ENCODE measurements around the gene SYNJ2.
"Not testable (repeated sequence)": the region's sequence is repeated elsewhere in the genome, so short reads cannot be mapped to it uniquely, and the experiment has no call there.

Gene SYNJ2

DNA sequence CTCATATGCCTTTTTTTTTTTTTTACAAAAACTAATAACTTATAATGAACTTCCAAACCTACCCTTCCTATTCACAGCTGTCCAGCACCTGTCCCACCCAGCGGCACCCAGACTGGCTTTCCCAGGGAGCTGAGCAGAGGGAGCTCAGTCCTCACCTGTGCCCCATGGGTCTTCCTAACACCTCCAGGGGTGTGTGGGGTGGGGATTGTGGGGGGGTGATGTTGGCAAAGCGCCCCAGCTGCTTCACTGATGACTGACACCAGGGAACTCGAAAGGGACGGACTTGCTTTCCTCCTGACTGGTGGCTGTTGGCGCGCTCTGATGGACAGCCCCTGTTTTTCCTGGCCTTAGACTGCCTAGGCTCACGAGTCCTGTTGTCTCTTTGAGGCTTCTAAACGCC is 14.2 kb upstream of the SYNJ2 start:
- Histone ChIP-seq H3K4me3 (ENCODE audit: low read length) (no peak overlapping the region), H2AFZ (ENCODE audit: low read length) (no peak overlapping the region), H3K27me3 (replicated peaks; ENCODE audit: insufficient read depth, low read length) (no peaks in the 10 kb centered on the region), H3F3A (ENCODE audit: insufficient read depth, low read length) (no peaks in the 10 kb centered on the region), H3K36me3 (replicated peaks; ENCODE audit: insufficient read depth, low read length) (no peaks in the 10 kb centered on the region), H3K4me1 (ENCODE audit: low read length) (no peaks in the 10 kb centered on the region), H3K4me2 (ENCODE audit: low read depth, low read length) (no peak overlapping the region), H3K9me2 (replicated peaks; ENCODE audit: insufficient read depth, low read length) (no peaks in the 10 kb centered on the region), H3K9me3 (replicated peaks; ENCODE audit: insufficient read depth, low read length) (no peaks in the 10 kb centered on the region), H4K20me1 (ENCODE audit: insufficient read depth, low read length) (no peaks in the 10 kb centered on the region), H3K79me2 (ENCODE audit: low read length) (no peaks in the 10 kb centered on the region), H3K27ac (ENCODE audit: low read length) (no peak overlapping the region), H3K9ac (ENCODE audit: low read length) (no peak overlapping the region)
- no peak for DNase-seq
- no peak for TF ChIP-seq EZH2 (optimal IDR thresholded peaks at IDR 0.05; ENCODE audit: low read depth, low read length)
- TF ChIP-seq, protein P1, sequence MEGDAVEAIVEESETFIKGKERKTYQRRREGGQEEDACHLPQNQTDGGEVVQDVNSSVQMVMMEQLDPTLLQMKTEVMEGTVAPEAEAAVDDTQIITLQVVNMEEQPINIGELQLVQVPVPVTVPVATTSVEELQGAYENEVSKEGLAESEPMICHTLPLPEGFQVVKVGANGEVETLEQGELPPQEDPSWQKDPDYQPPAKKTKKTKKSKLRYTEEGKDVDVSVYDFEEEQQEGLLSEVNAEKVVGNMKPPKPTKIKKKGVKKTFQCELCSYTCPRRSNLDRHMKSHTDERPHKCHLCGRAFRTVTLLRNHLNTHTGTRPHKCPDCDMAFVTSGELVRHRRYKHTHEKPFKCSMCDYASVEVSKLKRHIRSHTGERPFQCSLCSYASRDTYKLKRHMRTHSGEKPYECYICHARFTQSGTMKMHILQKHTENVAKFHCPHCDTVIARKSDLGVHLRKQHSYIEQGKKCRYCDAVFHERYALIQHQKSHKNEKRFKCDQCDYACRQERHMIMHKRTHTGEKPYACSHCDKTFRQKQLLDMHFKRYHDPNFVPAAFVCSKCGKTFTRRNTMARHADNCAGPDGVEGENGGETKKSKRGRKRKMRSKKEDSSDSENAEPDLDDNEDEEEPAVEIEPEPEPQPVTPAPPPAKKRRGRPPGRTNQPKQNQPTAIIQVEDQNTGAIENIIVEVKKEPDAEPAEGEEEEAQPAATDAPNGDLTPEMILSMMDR (IDR thresholded peaks at IDR 0.05; ENCODE audit: low read length) = no peak

DNA sequence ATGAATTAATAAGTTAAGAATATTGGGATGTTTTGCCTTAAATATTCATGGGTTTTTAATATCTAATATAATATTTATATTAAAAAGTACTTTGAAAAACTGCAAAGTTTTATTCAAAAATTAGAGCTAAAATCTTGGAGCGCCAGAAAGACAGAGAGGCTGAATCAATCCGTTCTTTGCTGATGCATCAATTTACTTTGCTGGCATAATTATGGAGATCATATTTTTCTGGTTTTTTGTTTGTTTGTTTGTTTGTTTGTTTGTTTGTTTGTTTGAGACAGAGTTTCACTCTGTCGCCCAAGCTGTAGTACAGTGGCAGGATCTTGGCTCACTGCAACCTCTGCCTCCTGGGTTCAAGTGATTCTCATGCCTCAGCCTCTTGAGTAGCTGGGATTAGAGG is 9.5 kb upstream of the SYNJ2 start:
- not testable (repeated sequence) for H3K4me2 ChIP-seq (ENCODE audit: low read depth, low read length); H3K9me3 ChIP-seq (replicated peaks; ENCODE audit: insufficient read depth, low read length); H3K79me2 ChIP-seq (ENCODE audit: low read length); H3K27ac ChIP-seq (ENCODE audit: low read length); H3F3A ChIP-seq (ENCODE audit: insufficient read depth, low read length); DNase-seq; H3K9me2 ChIP-seq (replicated peaks; ENCODE audit: insufficient read depth, low read length); H4K20me1 ChIP-seq (ENCODE audit: insufficient read depth, low read length); H3K4me1 ChIP-seq (ENCODE audit: low read length); H3K27me3 ChIP-seq (replicated peaks; ENCODE audit: insufficient read depth, low read length); H3K4me3 ChIP-seq (ENCODE audit: low read length); H3K36me3 ChIP-seq (replicated peaks; ENCODE audit: insufficient read depth, low read length); H2AFZ ChIP-seq (ENCODE audit: low read length); H3K9ac ChIP-seq (ENCODE audit: low read length)

DNA sequence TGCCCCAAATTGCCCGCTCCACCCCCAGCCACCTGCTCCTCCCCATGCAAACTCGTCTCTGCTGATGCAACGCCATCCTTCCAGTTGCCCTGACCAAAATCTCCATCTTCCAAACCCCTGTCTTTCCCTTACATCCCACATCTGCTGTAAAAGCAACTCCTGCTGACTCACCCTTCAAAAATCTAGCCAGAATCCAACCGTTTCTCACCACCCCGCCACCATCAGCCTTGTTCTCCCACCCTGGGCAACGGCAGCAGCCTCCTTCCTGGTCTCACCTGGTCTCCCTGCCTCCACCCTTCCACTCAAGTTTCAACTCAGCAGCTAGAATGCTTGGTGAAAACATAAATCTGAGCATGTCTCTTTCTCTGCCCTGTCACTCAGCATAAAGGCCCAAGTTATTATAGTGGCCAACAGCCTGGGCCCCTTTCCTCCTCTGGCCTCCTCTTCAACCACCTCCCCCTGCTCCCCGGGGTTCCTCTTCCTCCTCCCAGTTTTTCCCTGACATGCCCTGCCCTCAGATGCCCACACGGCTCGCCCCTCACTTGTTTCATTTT is 7.2 kb upstream of the SYNJ2 start:
- Histone ChIP-seq H3K79me2 (ENCODE audit: low read length) (no peaks in the 10 kb centered on the region), H3K9me2 (replicated peaks; ENCODE audit: insufficient read depth, low read length) (no peaks in the 10 kb centered on the region), H3K9ac (ENCODE audit: low read length) (no peak overlapping the region), H3K4me1 (ENCODE audit: low read length) (no peaks in the 10 kb centered on the region), H3K27me3 (replicated peaks; ENCODE audit: insufficient read depth, low read length) (no peaks in the 10 kb centered on the region), H3K4me3 (ENCODE audit: low read length) (no peak overlapping the region), H2AFZ (ENCODE audit: low read length) (no peak overlapping the region), H3K9me3 (replicated peaks; ENCODE audit: insufficient read depth, low read length) (no peaks in the 10 kb centered on the region), H3K36me3 (replicated peaks; ENCODE audit: insufficient read depth, low read length) (no peaks in the 10 kb centered on the region), H3K27ac (ENCODE audit: low read length) (no peak overlapping the region), H3K4me2 (ENCODE audit: low read depth, low read length) (no peak overlapping the region), H3F3A (ENCODE audit: insufficient read depth, low read length) (no peaks in the 10 kb centered on the region), H4K20me1 (ENCODE audit: insufficient read depth, low read length) (no peaks in the 10 kb centered on the region)
- no peak for DNase-seq
- TF ChIP-seq EZH2phosphoT487 (IDR thresholded peaks at IDR 0.05; ENCODE audit: low read length) = no peak

DNA sequence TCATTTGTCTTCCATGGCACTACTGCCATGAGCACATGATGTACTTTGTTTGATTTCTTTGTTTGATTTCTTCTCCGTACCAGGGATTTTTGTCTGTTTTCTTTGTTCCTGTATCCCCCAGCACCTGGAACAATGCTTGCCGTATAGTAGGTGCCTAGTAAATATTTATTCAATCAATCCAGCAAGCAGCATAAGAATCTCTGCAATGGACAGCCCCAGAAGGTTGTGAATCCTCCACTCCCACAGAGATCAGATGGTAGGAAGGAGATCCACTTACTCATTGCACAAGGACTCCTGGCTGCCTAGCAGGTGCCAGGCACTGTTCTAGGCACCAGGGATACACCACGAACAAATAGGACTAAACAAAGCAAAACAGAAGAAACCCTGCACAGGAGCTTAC is 6.7 kb upstream of the SYNJ2 start:
- Histone ChIP-seq H4K20me1 (ENCODE audit: insufficient read depth, low read length) (no peaks in the 10 kb centered on the region), H3K4me1 (ENCODE audit: low read length) (no peaks in the 10 kb centered on the region), H2AFZ (ENCODE audit: low read length) (no peak overlapping the region), H3K36me3 (replicated peaks; ENCODE audit: insufficient read depth, low read length) (no peaks in the 10 kb centered on the region), H3K4me3 (ENCODE audit: low read length) (no peak overlapping the region), H3F3A (ENCODE audit: insufficient read depth, low read length) (no peaks in the 10 kb centered on the region), H3K9me3 (replicated peaks; ENCODE audit: insufficient read depth, low read length) (no peaks in the 10 kb centered on the region), H3K27me3 (replicated peaks; ENCODE audit: insufficient read depth, low read length) (no peaks in the 10 kb centered on the region), H3K9me2 (replicated peaks; ENCODE audit: insufficient read depth, low read length) (no peaks in the 10 kb centered on the region), H3K9ac (ENCODE audit: low read length) (no peak overlapping the region), H3K27ac (ENCODE audit: low read length) (no peak overlapping the region), H3K4me2 (ENCODE audit: low read depth, low read length) (no peak overlapping the region), H3K79me2 (ENCODE audit: low read length) (no peaks in the 10 kb centered on the region)
- TF ChIP-seq EZH2 (optimal IDR thresholded peaks at IDR 0.05; ENCODE audit: low read depth, low read length) (no peak), EZH2phosphoT487 (IDR thresholded peaks at IDR 0.05; ENCODE audit: low read length) (no peak)
- TF ChIP-seq, protein P1 (IDR thresholded peaks at IDR 0.05; ENCODE audit: low read length) = no peak
- DNase-seq = no peak

Data from MM.1S (cell line).